ENCODE results near the gene QRFP.

The QRFP gene

DNA sequence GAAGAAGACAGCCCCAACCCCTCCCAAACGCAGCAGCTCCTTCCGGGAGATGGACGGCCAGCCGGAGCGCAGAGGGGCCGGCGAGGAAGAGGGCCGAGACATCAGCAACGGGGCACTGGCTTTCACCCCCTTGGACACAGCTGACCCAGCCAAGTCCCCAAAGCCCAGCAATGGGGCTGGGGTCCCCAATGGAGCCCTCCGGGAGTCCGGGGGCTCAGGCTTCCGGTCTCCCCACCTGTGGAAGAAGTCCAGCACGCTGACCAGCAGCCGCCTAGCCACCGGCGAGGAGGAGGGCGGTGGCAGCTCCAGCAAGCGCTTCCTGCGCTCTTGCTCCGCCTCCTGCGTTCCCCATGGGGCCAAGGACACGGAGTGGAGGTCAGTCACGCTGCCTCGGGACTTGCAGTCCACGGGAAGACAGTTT is 12.5 kb downstream of the QRFP start:
- H3K4me1 Mint-ChIP-seq, result no peaks in the 10 kb centered on the region
- peaks cover 24% of the 10 kb centered on the region for H3K36me3 Mint-ChIP-seq (ENCODE audit: insufficient read depth)
- H3K27ac Mint-ChIP-seq (ENCODE audit: low read depth), result no peak overlapping the region
- DNase-seq (ENCODE audit: low spot score in 2 of 2), result no peak
- no peak overlapping the region for H3K4me3 Mint-ChIP-seq
- no peaks in the 10 kb centered on the region for H3K27me3 Mint-ChIP-seq
- no peak for ATAC-seq (replicated peaks; ENCODE audit: extremely low read depth, poor library complexity, severe bottlenecking)
- no peaks in the 10 kb centered on the region for H3K9me3 Mint-ChIP-seq

DNA sequence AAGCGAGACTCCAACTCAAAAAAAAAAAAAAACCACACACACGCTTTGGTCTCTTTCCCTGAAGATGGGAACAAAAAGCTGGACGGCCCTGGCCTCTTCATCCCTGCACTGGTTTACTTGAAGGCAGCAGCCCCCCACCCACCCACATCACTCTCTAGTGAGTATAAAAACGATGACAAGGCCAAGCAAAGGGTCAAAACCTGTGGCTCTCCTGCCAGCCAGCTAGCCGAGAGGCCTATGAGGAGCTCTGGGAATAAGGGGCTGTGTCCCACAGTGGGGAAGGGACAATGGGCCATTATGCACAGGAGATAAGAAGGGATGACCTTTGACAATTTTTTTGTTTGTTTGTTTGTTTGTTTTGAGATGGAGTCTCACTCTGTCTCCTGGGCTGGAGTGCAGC is 13.1 kb downstream of the QRFP start:
- no peak for ATAC-seq (replicated peaks; ENCODE audit: extremely low read depth, poor library complexity, severe bottlenecking)
- Mint-ChIP-seq H3K4me1 (no peaks in the 10 kb centered on the region), H3K36me3 (ENCODE audit: insufficient read depth) (peaks cover 30% of the 10 kb centered on the region), H3K27me3 (no peaks in the 10 kb centered on the region), H3K4me3 (no peak overlapping the region), H3K27ac (ENCODE audit: low read depth) (no peak overlapping the region), H3K9me3 (no peaks in the 10 kb centered on the region)
- no peak for DNase-seq (ENCODE audit: low spot score in 2 of 2)

DNA sequence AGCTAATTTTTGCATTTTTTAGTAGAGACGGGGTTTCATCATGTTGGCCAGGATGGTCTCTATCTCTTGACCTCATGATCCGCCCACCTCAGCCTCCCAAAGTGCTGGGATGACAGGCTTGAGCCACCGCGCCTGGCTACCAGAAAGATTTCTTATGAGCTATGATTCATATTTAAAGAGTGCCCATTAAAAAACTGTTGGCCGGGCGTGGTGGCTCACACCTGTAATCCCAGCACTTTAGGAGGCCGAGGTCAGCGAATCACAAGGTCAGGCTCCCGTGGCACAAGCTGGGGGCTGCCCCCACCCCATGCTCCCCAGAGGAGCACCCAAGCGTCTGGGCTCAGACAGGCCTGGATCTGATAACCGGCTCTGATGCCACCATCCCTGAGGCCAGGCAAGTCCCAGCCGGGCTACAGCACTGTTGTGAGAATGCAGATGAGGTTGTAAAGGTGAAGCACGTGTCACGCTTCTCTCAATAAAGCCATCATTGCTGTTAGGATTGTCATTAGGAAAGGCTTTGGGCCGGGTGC is 13.9 kb downstream of the QRFP start:
- Mint-ChIP-seq H3K4me1 (no peaks in the 10 kb centered on the region), H3K36me3 (ENCODE audit: insufficient read depth) (peaks cover 35% of the 10 kb centered on the region), H3K4me3 (no peak overlapping the region), H3K27ac (ENCODE audit: low read depth) (no peak overlapping the region), H3K9me3 (no peaks in the 10 kb centered on the region), H3K27me3 (no peaks in the 10 kb centered on the region)
- no peak for ATAC-seq (replicated peaks; ENCODE audit: extremely low read depth, poor library complexity, severe bottlenecking)
- DNase-seq (ENCODE audit: low spot score in 2 of 2), result no peak

DNA sequence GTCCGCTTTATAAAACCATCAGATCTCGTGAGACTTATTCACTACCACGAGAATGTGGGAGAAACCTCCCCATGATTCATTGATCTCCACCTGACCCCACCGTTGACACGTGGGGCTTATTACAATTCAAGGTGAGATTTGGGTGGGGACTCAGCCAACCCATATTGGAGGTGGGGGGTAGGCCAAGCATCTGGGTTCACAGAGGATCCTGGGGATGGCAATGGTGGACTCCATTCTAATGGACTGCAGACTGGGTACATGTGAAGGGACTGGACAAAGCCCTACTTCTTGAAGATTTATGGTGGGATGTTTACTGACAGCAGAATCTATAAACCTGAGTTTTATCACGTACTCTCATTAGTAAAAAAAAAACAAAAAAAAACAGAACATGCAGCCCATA is 15.1 kb downstream of the QRFP start:
- Mint-ChIP-seq H3K9me3 (no peaks in the 10 kb centered on the region), H3K36me3 (ENCODE audit: insufficient read depth) (peaks cover 40% of the 10 kb centered on the region), H3K27ac (ENCODE audit: low read depth) (no peak overlapping the region), H3K4me1 (no peaks in the 10 kb centered on the region), H3K27me3 (no peaks in the 10 kb centered on the region), H3K4me3 (no peak overlapping the region)
- ATAC-seq (replicated peaks; ENCODE audit: extremely low read depth, poor library complexity, severe bottlenecking), result no peak
- DNase-seq (ENCODE audit: low spot score in 2 of 2), result no peak

DNA sequence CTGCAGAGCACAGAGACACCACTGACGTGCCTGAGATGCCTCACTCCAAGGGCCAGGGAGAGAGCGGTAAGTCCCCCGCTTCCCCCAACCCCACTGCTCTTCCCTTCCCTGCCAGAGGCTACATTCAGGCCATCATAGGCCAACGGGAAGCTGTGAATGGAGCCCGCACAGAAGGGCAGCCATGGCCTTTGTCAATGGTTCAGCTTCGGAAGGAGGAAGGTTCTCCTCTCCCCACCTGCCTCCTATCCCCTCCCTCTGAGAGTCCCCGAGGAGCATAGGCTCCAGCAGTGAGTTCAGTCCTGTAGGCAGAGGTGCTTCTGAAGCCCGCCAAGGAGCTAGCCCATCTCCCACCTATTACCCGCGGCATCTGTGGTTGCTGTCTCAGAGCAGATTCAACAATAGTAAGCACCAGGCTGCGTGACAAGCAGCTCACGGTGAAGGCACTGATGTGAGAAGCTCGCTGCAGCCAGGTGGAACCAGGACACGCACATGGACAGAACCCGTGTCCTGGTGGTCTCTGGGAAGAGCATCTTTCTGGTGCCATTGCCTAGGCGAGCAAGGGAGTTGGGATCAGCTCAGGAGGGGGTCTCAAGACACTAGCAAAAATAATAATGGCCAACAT is 15.9 kb downstream of the QRFP start:
- Mint-ChIP-seq H3K4me3 (no peak overlapping the region), H3K9me3 (no peaks in the 10 kb centered on the region), H3K36me3 (ENCODE audit: insufficient read depth) (peaks cover 44% of the 10 kb centered on the region), H3K27me3 (no peaks in the 10 kb centered on the region), H3K4me1 (no peaks in the 10 kb centered on the region), H3K27ac (ENCODE audit: low read depth) (no peak overlapping the region)
- ATAC-seq (replicated peaks; ENCODE audit: extremely low read depth, poor library complexity, severe bottlenecking) (no peak), DNase-seq (ENCODE audit: low spot score in 2 of 2) (no peak)

GRCh38 chr9:130879863-130880411 is 16.7 kb downstream of the QRFP start:
- Mint-ChIP-seq H3K4me1 (no peaks in the 10 kb centered on the region), H3K9me3 (no peaks in the 10 kb centered on the region), H3K27ac (ENCODE audit: low read depth) (no peak overlapping the region), H3K4me3 (no peak overlapping the region), H3K27me3 (no peaks in the 10 kb centered on the region), H3K36me3 (ENCODE audit: insufficient read depth) (peaks cover 45% of the 10 kb centered on the region)
- DNase-seq (ENCODE audit: low spot score in 2 of 2) (no peak), ATAC-seq (replicated peaks; ENCODE audit: extremely low read depth, poor library complexity, severe bottlenecking) (no peak)

- no peaks in the 10 kb centered on the region for H3K27me3 Mint-ChIP-seq
- DNase-seq (ENCODE audit: low spot score in 2 of 2) (no peak), ATAC-seq (replicated peaks; ENCODE audit: extremely low read depth, poor library complexity, severe bottlenecking) (no peak)
- no peak overlapping the region for H3K27ac Mint-ChIP-seq (ENCODE audit: low read depth)
- peaks cover 50% of the 10 kb centered on the region for H3K36me3 Mint-ChIP-seq (ENCODE audit: insufficient read depth)
- H3K9me3 Mint-ChIP-seq, result no peaks in the 10 kb centered on the region
- no peak overlapping the region for H3K4me3 Mint-ChIP-seq
- no peaks in the 10 kb centered on the region for H3K4me1 Mint-ChIP-seq
Observed at GRCh38 chr9:130878295-130878694, 18.3 kb downstream of the QRFP start.

GRCh38 chr9:130877300-130877699 is 19.3 kb downstream of the QRFP start:
- Mint-ChIP-seq H3K4me1 (no peaks in the 10 kb centered on the region), H3K36me3 (ENCODE audit: insufficient read depth) (peaks cover 53% of the 10 kb centered on the region)
- no peak for DNase-seq (ENCODE audit: low spot score in 2 of 2)

DNA sequence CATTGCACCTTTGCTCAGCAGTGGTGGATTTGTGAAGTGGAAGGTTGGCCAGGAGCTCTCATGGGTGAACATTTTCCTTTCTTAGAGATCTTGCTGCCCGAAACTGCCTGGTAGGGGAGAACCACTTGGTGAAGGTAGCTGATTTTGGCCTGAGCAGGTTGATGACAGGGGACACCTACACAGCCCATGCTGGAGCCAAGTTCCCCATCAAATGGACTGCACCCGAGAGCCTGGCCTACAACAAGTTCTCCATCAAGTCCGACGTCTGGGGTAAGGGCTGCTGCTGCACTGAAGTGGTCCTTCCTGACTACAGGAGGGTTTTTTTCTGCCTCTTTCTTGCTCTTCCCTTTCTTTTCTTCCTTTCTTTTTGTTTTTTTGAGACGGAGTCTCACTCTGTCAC is 21.8 kb downstream of the QRFP start:
- H3K36me3 Mint-ChIP-seq (ENCODE audit: insufficient read depth), result peaks cover 45% of the 10 kb centered on the region
- ATAC-seq (replicated peaks; ENCODE audit: extremely low read depth, poor library complexity, severe bottlenecking), result no peak
- H3K4me1 Mint-ChIP-seq, result no peaks in the 10 kb centered on the region
- no peaks in the 10 kb centered on the region for H3K27me3 Mint-ChIP-seq
- DNase-seq (ENCODE audit: low spot score in 2 of 2), result no peak
- H3K27ac Mint-ChIP-seq (ENCODE audit: low read depth), result no peak overlapping the region
- no peak overlapping the region for H3K4me3 Mint-ChIP-seq
- no peaks in the 10 kb centered on the region for H3K9me3 Mint-ChIP-seq

More at GRCh38 chr9:130877300-130877699, 19.3 kb downstream of the QRFP start:
- Mint-ChIP-seq H3K4me3 (no peak overlapping the region), H3K27me3 (no peaks in the 10 kb centered on the region), H3K9me3 (no peaks in the 10 kb centered on the region), H3K27ac (ENCODE audit: low read depth) (no peak overlapping the region)
- no peak for ATAC-seq (replicated peaks; ENCODE audit: extremely low read depth, poor library complexity, severe bottlenecking)

GRCh38 chr9:130873966-130874365 is 22.6 kb downstream of the QRFP start:
- Mint-ChIP-seq H3K27me3 (no peaks in the 10 kb centered on the region), H3K4me1 (no peaks in the 10 kb centered on the region), H3K4me3 (no peak overlapping the region), H3K27ac (ENCODE audit: low read depth) (no peak overlapping the region), H3K9me3 (no peaks in the 10 kb centered on the region), H3K36me3 (ENCODE audit: insufficient read depth) (peaks cover 42% of the 10 kb centered on the region)
- ATAC-seq (replicated peaks; ENCODE audit: extremely low read depth, poor library complexity, severe bottlenecking) (no peak), DNase-seq (ENCODE audit: low spot score in 2 of 2) (no peak)

DNA sequence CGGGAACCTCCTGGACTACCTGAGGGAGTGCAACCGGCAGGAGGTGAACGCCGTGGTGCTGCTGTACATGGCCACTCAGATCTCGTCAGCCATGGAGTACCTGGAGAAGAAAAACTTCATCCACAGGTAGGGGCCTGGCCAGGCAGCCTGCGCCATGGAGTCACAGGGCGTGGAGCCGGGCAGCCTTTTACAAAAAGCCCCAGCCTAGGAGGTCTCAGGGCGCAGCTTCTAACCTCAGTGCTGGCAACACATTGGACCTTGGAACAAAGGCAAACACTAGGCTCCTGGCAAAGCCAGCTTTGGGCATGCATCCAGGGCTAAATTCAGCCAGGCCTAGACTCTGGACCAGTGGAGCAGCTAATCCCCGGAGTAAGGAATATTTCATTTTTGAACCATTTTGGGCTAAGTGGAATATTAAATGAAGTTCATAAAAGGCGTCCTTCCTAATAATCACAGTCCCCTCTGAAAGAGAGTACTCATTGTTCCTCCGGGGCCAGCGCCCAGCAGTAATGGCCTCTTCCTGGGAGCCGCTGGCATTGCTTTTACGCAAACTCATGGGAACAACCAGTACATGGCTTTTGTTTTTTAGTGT is 23.6 kb downstream of the QRFP start:
- Mint-ChIP-seq H3K27me3 (no peaks in the 10 kb centered on the region), H3K27ac (ENCODE audit: low read depth) (no peak overlapping the region), H3K36me3 (ENCODE audit: insufficient read depth) (peaks cover 35% of the 10 kb centered on the region), H3K4me3 (no peak overlapping the region), H3K4me1 (no peaks in the 10 kb centered on the region), H3K9me3 (no peaks in the 10 kb centered on the region)
- DNase-seq (ENCODE audit: low spot score in 2 of 2), result no peak
- no peak for ATAC-seq (replicated peaks; ENCODE audit: extremely low read depth, poor library complexity, severe bottlenecking)

GRCh38 chr9:130872508-130872907 is 24.1 kb downstream of the QRFP start:
- DNase-seq (ENCODE audit: low spot score in 2 of 2), result no peak
- Mint-ChIP-seq H3K9me3 (no peaks in the 10 kb centered on the region), H3K27me3 (no peaks in the 10 kb centered on the region), H3K4me3 (no peak overlapping the region), H3K36me3 (ENCODE audit: insufficient read depth) (peaks cover 31% of the 10 kb centered on the region), H3K27ac (ENCODE audit: low read depth) (no peak overlapping the region), H3K4me1 (no peaks in the 10 kb centered on the region)
- ATAC-seq (replicated peaks; ENCODE audit: extremely low read depth, poor library complexity, severe bottlenecking), result no peak

GRCh38 chr9:130872093-130872492 is 24.5 kb downstream of the QRFP start:
- Mint-ChIP-seq H3K9me3 (no peaks in the 10 kb centered on the region), H3K27ac (ENCODE audit: low read depth) (no peak overlapping the region), H3K36me3 (ENCODE audit: insufficient read depth) (peaks cover 29% of the 10 kb centered on the region), H3K27me3 (no peaks in the 10 kb centered on the region), H3K4me3 (no peak overlapping the region), H3K4me1 (no peaks in the 10 kb centered on the region)
- DNase-seq (ENCODE audit: low spot score in 2 of 2), result no peak
- no peak for ATAC-seq (replicated peaks; ENCODE audit: extremely low read depth, poor library complexity, severe bottlenecking)

Data from central memory CD8-positive, alpha-beta T cell (primary cell).